Mammary epithelial cell (primary cell): ENCODE data around the gene CDK14.

Experiments
- CTCF ChIP-seq, 2 donors: IDR thresholded peaks in 1 of 2; conservative IDR thresholded peaks in 1 of 2; 2 replicates each; pipeline ENCODE4 v1.5.1; 2011 to 2012; ENCODE audit warnings: inconsistent platforms in 2 of 2, low read length in 2 of 2, mild to moderate bottlenecking in 2 of 2, control low read depth in 1 of 2, low read depth in 1 of 2; ENCODE audit not compliant: insufficient read depth in 1 of 2; ENCODE audit errors: extremely low read depth in 1 of 2
- EZH2 ChIP-seq: IDR thresholded peaks from 2 replicates; pipeline ENCODE4 v1.6.1; 2012; ENCODE audit warnings: low read length, inconsistent platforms, borderline replicate concordance

GRCh38 chr7:90701771-90702170 is 105.7 kb downstream of the CDK14 start:
- TF ChIP-seq CTCF (conservative IDR thresholded peaks at IDR 0.05 in 1 of 2, IDR thresholded peaks at IDR 0.05 in 1 of 2; ENCODE audit: extremely low read depth in 1 of 2, insufficient read depth in 1 of 2, low read depth in 1 of 2, low read length in 2 of 2) (no peak), EZH2 (no peak)
